ENCODE results near the gene GGT6. TPM values are rescaled to one million over a fixed set of nuclear protein-coding genes. Genes with fewer than 3 reads are reported as not detected.

Gene GGT6
- total RNA-seq, 3 donors from 2014 or later, result 98.0 to 219 (median 189) TPM

GRCh38 chr17:4509401-4509800 is 51.0 kb downstream of the GGT6 start:
- ATAC-seq (peak; percentile 41), DNase-seq (no peak)
- intact Hi-C loops (cut with DNase I, micrococcal nuclease), result no loop called here
- no peak overlapping the region for H3K4me3 ChIP-seq
- no peaks in the 10 kb centered on the region for H3K9me3 ChIP-seq
- no peak for TF ChIP-seq CTCF (IDR thresholded peaks at IDR 0.05)
- no peaks in the 10 kb centered on the region for H3K4me1 ChIP-seq (ENCODE audit: low read depth)
- H3K36me3 ChIP-seq (ENCODE audit: low read depth), result no peaks in the 10 kb centered on the region

GRCh38 chr17:4508207-4508606 is 52.2 kb downstream of the GGT6 start:
- no peak overlapping the region for H3K4me3 ChIP-seq
- DNase-seq (no peak), ATAC-seq (no peak)
- no peaks in the 10 kb centered on the region for H3K9me3 ChIP-seq
- no peaks in the 10 kb centered on the region for H3K36me3 ChIP-seq (ENCODE audit: low read depth)
- intact Hi-C loops (cut with DNase I, micrococcal nuclease), result no loop called here
- H3K4me1 ChIP-seq (ENCODE audit: low read depth), result no peaks in the 10 kb centered on the region
- TF ChIP-seq CTCF (IDR thresholded peaks at IDR 0.05), result no peak

GRCh38 chr17:4507361-4508111 is 52.8 kb downstream of the GGT6 start:
- TF ChIP-seq CTCF (IDR thresholded peaks at IDR 0.05), result no peak
- DNase-seq (no peak), ATAC-seq (no peak)
- intact Hi-C loops (cut with DNase I, micrococcal nuclease), result no loop called here
- no peaks in the 10 kb centered on the region for H3K36me3 ChIP-seq (ENCODE audit: low read depth)
- no peaks in the 10 kb centered on the region for H3K9me3 ChIP-seq
- no peak overlapping the region for H3K4me3 ChIP-seq
- no peaks in the 10 kb centered on the region for H3K4me1 ChIP-seq (ENCODE audit: low read depth)

Other genes starting within 250 kb of the GGT6 start
- gene UBE2G1, start 193.9 kb downstream of the GGT6 start, total RNA-seq, result 100 to 1,000 TPM in 1 of 3 donors, 10 to 100 TPM in 2; 51.9 to 103 (median 56.7) TPM
- gene SPNS3, start 126.6 kb downstream of the GGT6 start, total RNA-seq, result under 1 TPM in 2 of 3 donors, not detected in 1; 0.38 to 0.72 TPM
- gene SPNS2, start 61.7 kb downstream of the GGT6 start, total RNA-seq, result 10 to 100 TPM in 2 of 3 donors, 1 to 10 TPM in 1; 9.2 to 24.5 (median 11.0) TPM
- gene MYBBP1A, start 5.2 kb downstream of the GGT6 start, total RNA-seq, result 10 to 100 TPM; 32.7 to 41.4 (median 36.7) TPM
- 1 to 10 TPM in 2 of 3 donors, under 1 TPM in 1; 0.12 to 1.5 (median 1.1) TPM for gene SMTNL2, start 24.0 kb upstream of the GGT6 start, total RNA-seq
- gene ALOX15, start 81.1 kb upstream of the GGT6 start, total RNA-seq, result 1 to 10 TPM in 1 of 3 donors, under 1 TPM in 2; 0.10 to 1.7 (median 0.23) TPM
- 10 to 100 TPM; 30.1 to 51.2 (median 35.6) TPM for gene PELP1, start 143.6 kb upstream of the GGT6 start, total RNA-seq
- gene ARRB2, start 150.1 kb upstream of the GGT6 start, total RNA-seq, result 10 to 100 TPM; 29.7 to 56.5 (median 49.9) TPM
- gene MED11, start 170.9 kb upstream of the GGT6 start, total RNA-seq, result 10 to 100 TPM; 21.4 to 28.3 (median 22.2) TPM
- 1 to 10 TPM; 1.2 to 1.4 (median 1.3) TPM for gene ZMYND15, start 179.3 kb upstream of the GGT6 start, total RNA-seq
- 10 to 100 TPM; 20.3 to 41.9 (median 30.2) TPM for gene CXCL16, start 179.4 kb upstream of the GGT6 start, total RNA-seq
- 10 to 100 TPM in 2 of 3 donors, 1 to 10 TPM in 1; 5.0 to 20.7 (median 12.5) TPM for gene TM4SF5, start 211.3 kb upstream of the GGT6 start, total RNA-seq
- gene VMO1, start 225.8 kb upstream of the GGT6 start, total RNA-seq, result 1 to 10 TPM in 2 of 3 donors, under 1 TPM in 1; 0.67 to 2.3 (median 2.1) TPM
- gene GLTPD2, start 228.4 kb upstream of the GGT6 start, total RNA-seq, result not detected
- 100 to 1,000 TPM in 2 of 3 donors, 10 to 100 TPM in 1; 71.5 to 122 (median 109) TPM for gene PSMB6, start 235.6 kb upstream of the GGT6 start, total RNA-seq
- gene PLD2, start 246.6 kb upstream of the GGT6 start, total RNA-seq, result 10 to 100 TPM; 24.4 to 29.8 (median 29.2) TPM